ENCODE measurements around the gene CGNL1.

CGNL1 gene

GRCh38 chr15:57389991-57390390, 13.7 kb downstream of the CGNL1 start:
- Histone ChIP-seq H3K4me3 (ENCODE audit: low read depth, low read length) (no peak overlapping the region), H3K36me3 (ENCODE audit: control insufficient read depth in 2 of 2, insufficient read depth in 1 of 2, low read length in 2 of 2) (no peaks in the 10 kb centered on the region), H3K27ac (ENCODE audit: extremely low read depth, low read depth, low read length) (no peak overlapping the region), H3K9me3 (ENCODE audit: control insufficient read depth, insufficient read depth, low read depth, low read length) (no peaks in the 10 kb centered on the region), H3K4me1 (ENCODE audit: control insufficient read depth, insufficient read depth, low read length) (peaks cover 2% of the 10 kb centered on the region; the same call in 1 of the 2 replicates)
- CTCF ChIA-PET, result interaction anchor here (0.6 to 0.7 kb wide), 2 partner anchors 30 to 49 kb away, joined by 3 read pairs; no protein-coding TSS in a partner anchor
- TF ChIP-seq ZNF211 (tag by site-specific recombination; IDR thresholded peaks at IDR 0.05; ENCODE audit: low read depth) (no peak), EGR2 (tag by site-specific recombination; IDR thresholded peaks at IDR 0.05; ENCODE audit: low read depth) (no peak), ZNF561 (tag by site-specific recombination; IDR thresholded peaks at IDR 0.05; ENCODE audit: borderline replicate concordance) (no peak), ZNF843 (tag by site-specific recombination; IDR thresholded peaks at IDR 0.05) (no peak), SP7 (tag by site-specific recombination; IDR thresholded peaks at IDR 0.05) (no peak), ZNF704 (tag by site-specific recombination; IDR thresholded peaks at IDR 0.05) (no peak), KLF8 (tag by site-specific recombination; IDR thresholded peaks at IDR 0.05) (no peak)
- POLR2A ChIA-PET, result no interaction called here

DNA sequence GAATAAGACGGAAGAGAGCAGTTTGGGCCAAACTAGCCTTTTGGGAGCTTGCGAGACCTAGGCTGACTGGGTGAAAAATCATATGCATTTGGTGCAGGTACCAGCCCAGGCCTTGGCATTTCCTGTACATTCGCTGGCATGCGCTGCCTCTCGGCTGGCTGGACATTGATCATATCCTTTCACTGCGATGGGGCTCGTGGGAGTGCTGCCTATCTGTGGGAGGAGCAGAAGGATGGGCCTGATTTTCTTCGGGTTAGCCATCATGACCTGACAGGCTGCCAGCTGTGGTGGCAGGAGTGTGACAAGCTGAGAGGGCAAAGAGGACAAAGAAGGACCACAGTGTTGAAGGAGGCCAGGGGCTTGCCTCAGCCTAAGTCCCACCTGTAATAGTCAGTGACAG, 14.3 kb downstream of the CGNL1 start:
- H3K36me3 ChIP-seq (ENCODE audit: control insufficient read depth in 2 of 2, insufficient read depth in 1 of 2, low read length in 2 of 2), result no peaks in the 10 kb centered on the region
- no peaks in the 10 kb centered on the region for H3K9me3 ChIP-seq (ENCODE audit: control insufficient read depth, insufficient read depth, low read depth, low read length)

More for the DNA sequence above, 14.3 kb downstream of the CGNL1 start:
- TF ChIP-seq BCL11A (tag by site-specific recombination; IDR thresholded peaks at IDR 0.05; ENCODE audit: low read depth), result no peak
- no peak for TF ChIP-seq ZNF596 (tag by site-specific recombination; IDR thresholded peaks at IDR 0.05)
- TF ChIP-seq ZNF433 (tag by site-specific recombination; IDR thresholded peaks at IDR 0.05; ENCODE audit: low read depth), result no peak
- TF ChIP-seq ZNF280C (tag by site-specific recombination; IDR thresholded peaks at IDR 0.05), result no peak
- no peak for TF ChIP-seq SP2 (tag by site-specific recombination; IDR thresholded peaks at IDR 0.05)
- TF ChIP-seq ZNF138 (tag by site-specific recombination; IDR thresholded peaks at IDR 0.05; ENCODE audit: borderline replicate concordance), result no peak
- TF ChIP-seq ZNF473 (tag by site-specific recombination; IDR thresholded peaks at IDR 0.05), result no peak
- no peak for TF ChIP-seq ZNF175 (tag by site-specific recombination; IDR thresholded peaks at IDR 0.05)
- TF ChIP-seq ZNF423 (tag by site-specific recombination; IDR thresholded peaks at IDR 0.05), result no peak
- TF ChIP-seq, protein P1, sequence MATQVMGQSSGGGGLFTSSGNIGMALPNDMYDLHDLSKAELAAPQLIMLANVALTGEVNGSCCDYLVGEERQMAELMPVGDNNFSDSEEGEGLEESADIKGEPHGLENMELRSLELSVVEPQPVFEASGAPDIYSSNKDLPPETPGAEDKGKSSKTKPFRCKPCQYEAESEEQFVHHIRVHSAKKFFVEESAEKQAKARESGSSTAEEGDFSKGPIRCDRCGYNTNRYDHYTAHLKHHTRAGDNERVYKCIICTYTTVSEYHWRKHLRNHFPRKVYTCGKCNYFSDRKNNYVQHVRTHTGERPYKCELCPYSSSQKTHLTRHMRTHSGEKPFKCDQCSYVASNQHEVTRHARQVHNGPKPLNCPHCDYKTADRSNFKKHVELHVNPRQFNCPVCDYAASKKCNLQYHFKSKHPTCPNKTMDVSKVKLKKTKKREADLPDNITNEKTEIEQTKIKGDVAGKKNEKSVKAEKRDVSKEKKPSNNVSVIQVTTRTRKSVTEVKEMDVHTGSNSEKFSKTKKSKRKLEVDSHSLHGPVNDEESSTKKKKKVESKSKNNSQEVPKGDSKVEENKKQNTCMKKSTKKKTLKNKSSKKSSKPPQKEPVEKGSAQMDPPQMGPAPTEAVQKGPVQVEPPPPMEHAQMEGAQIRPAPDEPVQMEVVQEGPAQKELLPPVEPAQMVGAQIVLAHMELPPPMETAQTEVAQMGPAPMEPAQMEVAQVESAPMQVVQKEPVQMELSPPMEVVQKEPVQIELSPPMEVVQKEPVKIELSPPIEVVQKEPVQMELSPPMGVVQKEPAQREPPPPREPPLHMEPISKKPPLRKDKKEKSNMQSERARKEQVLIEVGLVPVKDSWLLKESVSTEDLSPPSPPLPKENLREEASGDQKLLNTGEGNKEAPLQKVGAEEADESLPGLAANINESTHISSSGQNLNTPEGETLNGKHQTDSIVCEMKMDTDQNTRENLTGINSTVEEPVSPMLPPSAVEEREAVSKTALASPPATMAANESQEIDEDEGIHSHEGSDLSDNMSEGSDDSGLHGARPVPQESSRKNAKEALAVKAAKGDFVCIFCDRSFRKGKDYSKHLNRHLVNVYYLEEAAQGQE (tag by site-specific recombination; IDR thresholded peaks at IDR 0.05), result no peak
- no peak for TF ChIP-seq ZNF571 (tag by site-specific recombination; IDR thresholded peaks at IDR 0.05)
- POLR2A ChIA-PET, result no interaction called here
- CTCF ChIA-PET, result interaction anchor here (0.6 kb wide), 2 partner anchors 49 to 62 kb away, joined by 3 read pairs; no protein-coding TSS in a partner anchor
- H3K4me1 ChIP-seq (ENCODE audit: control insufficient read depth, insufficient read depth, low read length), result peaks cover 2% of the 10 kb centered on the region; the same call in 1 of the 2 replicates
- H3K4me3 ChIP-seq (ENCODE audit: low read depth, low read length), result no peak overlapping the region
- no peak overlapping the region for H3K27ac ChIP-seq (ENCODE audit: extremely low read depth, low read depth, low read length)
